Amniotic epithelial cell (primary cell): ENCODE results near the gene SIAH3.

ENCODE experiments used
- DNase-seq: peaks from one replicate; pipeline ENCODE4 v3.0.0-alpha.2; 2010; ENCODE audit warnings: low read depth

The SIAH3 gene

DNA sequence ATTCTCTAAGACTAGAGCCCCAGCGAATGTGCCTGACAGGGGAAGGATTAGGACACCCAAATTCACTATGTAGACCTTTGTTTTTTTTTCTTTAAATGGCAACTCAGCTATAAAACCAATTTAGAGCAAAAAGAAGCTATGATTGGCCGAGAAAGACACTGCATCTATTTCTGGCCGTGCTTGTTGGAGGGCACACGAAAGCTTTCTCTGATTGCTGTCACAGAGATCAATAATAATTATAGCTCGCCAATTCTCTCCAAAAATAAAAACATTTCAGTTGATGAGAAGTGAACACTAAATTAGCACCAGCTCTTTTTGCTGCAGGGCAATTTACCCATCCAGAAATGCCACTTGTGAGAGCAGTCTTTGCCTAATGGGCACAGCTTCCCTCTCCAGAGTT is 118.2 kb downstream of the SIAH3 start:
- DNase-seq, result no peak

GRCh38 chr13:45732916-45733315 is 118.6 kb downstream of the SIAH3 start:
- no peak for DNase-seq

GRCh38 chr13:45731455-45731854 is 120.1 kb downstream of the SIAH3 start:
- no peak for DNase-seq

- DNase-seq, result no peak
These were observed 122.8 kb downstream of the SIAH3 start for GRCh38 chr13:45728759-45729158.
